Spleen (tissue), 11 donors: ENCODE results near the gene FADS6. TPM values are rescaled to one million over a fixed set of nuclear protein-coding genes. Genes with fewer than 3 reads are reported as not detected.
A peak's percentile ranks its signal among the peaks of the same experiment; 100 is the strongest.

ENCODE experiments used
- DNase-seq: peaks from one replicate; pipeline ENCODE4 v3.0.0-alpha.2; 2020
- H3K27ac ChIP-seq, 8 donors: fragments of 200-600 bp; sonication (generic) in 7 of 8; 1 replicate in 4 of 8; 2 replicates in 4 of 8; pipeline versions ENCODE4 v1.5.0 to v1.8.0; 2016 to 2021; ENCODE audit warnings: inconsistent platforms in 4 of 8, mild to moderate bottlenecking in 4 of 8, moderate library complexity in 1 of 8
- H3K27me3 ChIP-seq, 7 donors: fragments of 200-600 bp; sonication (generic) in 6 of 7; replicated peaks in 1 of 7; 1 replicate in 4 of 7; 2 replicates in 3 of 7; pipeline versions ENCODE4 v1.5.0 to v1.8.0; 2016 to 2021; ENCODE audit warnings: inconsistent platforms in 3 of 7, mild to moderate bottlenecking in 1 of 7
- H3K36me3 ChIP-seq, 6 donors: fragments of 200-600 bp; sonication (generic) in 5 of 6; 1 replicate in 4 of 6; 2 replicates in 2 of 6; pipeline versions ENCODE4 v1.5.0 to v1.8.0; 2016 to 2021; ENCODE audit warnings: inconsistent platforms in 2 of 6
- H3K4me1 ChIP-seq, 6 donors: fragments of 200-600 bp; sonication (generic) in 5 of 6; 1 replicate in 3 of 6; 2 replicates in 3 of 6; pipeline versions ENCODE4 v1.5.0 to v1.8.0; 2016 to 2021; ENCODE audit warnings: inconsistent platforms in 3 of 6
- H3K4me3 ChIP-seq, 8 donors: fragments of 200-600 bp; sonication (generic) in 7 of 8; 1 replicate in 4 of 8; 2 replicates in 4 of 8; pipeline versions ENCODE4 v1.5.0 to v1.8.0; 2016 to 2021; ENCODE audit warnings: inconsistent platforms in 4 of 8, mild to moderate bottlenecking in 4 of 8, moderate library complexity in 2 of 8
- H3K9me3 ChIP-seq, 8 donors: fragments of 200-600 bp; sonication (generic) in 7 of 8; 1 replicate in 4 of 8; 2 replicates in 4 of 8; pipeline versions ENCODE4 v1.5.0 to v1.8.0; 2016 to 2021; ENCODE audit warnings: inconsistent platforms in 4 of 8
- CTCF ChIP-seq, 11 experiments: fragments of 200-600 bp in 7 of 11; fragments of 450-650 bp in 4 of 11; sonication (generic) in 4 of 11; IDR thresholded peaks in 8 of 11; conservative IDR thresholded peaks in 3 of 11; 1 replicate in 7 of 11; 2 replicates in 4 of 11; pipeline versions ENCODE4 v1.4.0 to v1.8.0; 2016 to 2021; ENCODE audit warnings: antibody characterized with exemption in 11 of 11, inconsistent platforms in 4 of 11, mild to moderate bottlenecking in 1 of 11
- POLR2A ChIP-seq, 3 donors: fragments of 450-650 bp; IDR thresholded peaks; one replicate each; pipeline ENCODE4 v1.5.1; 2017; ENCODE audit warnings: antibody characterized with exemption in 3 of 3, mild to moderate bottlenecking in 1 of 3
- POLR2AphosphoS5 ChIP-seq, 3 donors: sonication (generic); formaldehyde crosslinking; IDR thresholded peaks; one replicate each; pipeline ENCODE4 v1.5.1; 2017; ENCODE audit warnings: antibody characterized with exemption in 3 of 3
- WGBS, 5 donors: extraction: QIAGEN DNeasy Blood & Tissue Kit in 3 of 5; methylation state at CpG; one replicate each; pipeline versions ENCODE4 v1.1.5 to v1.1.7; 2013 to 2018; 5-methylcytosine and 5-hydroxymethylcytosine counted together
- intact Hi-C: fragments of 100-400 bp; cut with DNase I; formaldehyde crosslinking; loops from one replicate; pipeline ENCODE4 v1.15.0; 2023; ENCODE audit warnings: low total_unique reads
- polyA plus RNA-seq, 3 donors: library from polyadenylated mRNA; stranded (reverse); fragments of 200-250 nt; gene quantifications; one replicate each; pipeline ENCODE4 v1.2.1, GENCODE V29; 2013
- total RNA-seq, 7 donors: library from RNA; depleted of rRNA in 3 of 7; stranded (reverse); fragments of >200 nt in 3 of 7; fragmentation: NEBNext Ultra II Directional in 4 of 7; extraction: Animal tissue kit (Norgen Biotek cat#: 25700) in 4 of 7; gene quantifications; one replicate each; pipeline versions ENCODE4 v1.1.0 to v1.2.1, GENCODE V29; 2016 to 2021
- donor health status: healthy with polysubstance abuse.
- donor health status: DM: no; HTN: no; CAD: no; lungs with moderate emphysema.
- donor health status: DM: no; HTN: no; CAD: no.
- donor health status: Bipolar disorder and iron deficiency.
- donor health status: healthy.
- donor health status: DM: no; HTN: no; CAD: no.
- donor health status: DM: yes; HTN: yes; CAD: no.

FADS6 gene
- total and polyA plus RNA-seq, 10 donors, result 0.13 to 8.8 (median 3.3) TPM

GRCh38 chr17:74875155-74875976 lies 18.1 kb downstream of the FADS6 start:
- Histone ChIP-seq H3K27ac (no peak overlapping the region), H3K9me3 (no peaks in the 10 kb centered on the region), H3K27me3 (no peaks in the 10 kb centered on the region), H3K4me1 (peaks cover 3 to 58% (median 34%) of the 10 kb centered on the region in 6 donors), H3K4me3 (no peak overlapping the region), H3K36me3 (no peaks in the 10 kb centered on the region)
- intact Hi-C loops, result no loop called here
- TF ChIP-seq POLR2A (IDR thresholded peaks at IDR 0.05) (no peak), CTCF (IDR thresholded peaks at IDR 0.05 in 8 of 11, conservative IDR thresholded peaks at IDR 0.05 in 3 of 11) (no peak), POLR2AphosphoS5 (IDR thresholded peaks at IDR 0.05) (no peak)
- WGBS, 5 donors, result 71 to 87% (median 79%) methylated on average over 5 of the region's 5 CpGs
- no peak for DNase-seq

- Histone ChIP-seq H3K36me3 (no peaks in the 10 kb centered on the region), H3K9me3 (no peaks in the 10 kb centered on the region), H3K27me3 (no peaks in the 10 kb centered on the region), H3K4me3 (no peak overlapping the region), H3K27ac (no peak overlapping the region), H3K4me1 (peaks cover 3 to 58% (median 37%) of the 10 kb centered on the region in 6 donors)
- TF ChIP-seq POLR2AphosphoS5 (IDR thresholded peaks at IDR 0.05) (no peak), POLR2A (IDR thresholded peaks at IDR 0.05) (no peak), CTCF (IDR thresholded peaks at IDR 0.05 in 8 of 11, conservative IDR thresholded peaks at IDR 0.05 in 3 of 11) (no peak)
- no peak for DNase-seq
- WGBS, 5 donors, result 92 to 98% (median 97%) methylated on average over 5 of the region's 5 CpGs
- intact Hi-C loops, result no loop called here
Measured at GRCh38 chr17:74874615-74875037, 18.8 kb downstream of the FADS6 start.

- Histone ChIP-seq H3K36me3 (no peaks in the 10 kb centered on the region), H3K27me3 (no peaks in the 10 kb centered on the region), H3K4me1 (peaks cover 3 to 61% (median 41%) of the 10 kb centered on the region in 6 donors), H3K9me3 (no peaks in the 10 kb centered on the region), H3K27ac (peak overlapping the region; percentile 86 to 95 (median 92)), H3K4me3 (peak overlapping the region; percentile 45 to 82 (median 56))
- TF ChIP-seq POLR2A (IDR thresholded peaks at IDR 0.05) (no peak), CTCF (IDR thresholded peaks at IDR 0.05 in 8 of 11, conservative IDR thresholded peaks at IDR 0.05 in 3 of 11) (no peak), POLR2AphosphoS5 (IDR thresholded peaks at IDR 0.05) (no peak)
- no peak for DNase-seq
- whole genome bisulfite sequencing, 5 donors, result 56 to 62% (median 57%) methylated on average over 6 of the region's 6 CpGs
- intact Hi-C loops, result no loop called here
Measured at GRCh38 chr17:74873874-74874614, 19.4 kb downstream of the FADS6 start.
